Posterior vena cava (tissue), 2 donors: ENCODE data around the gene FGF18. TPM values are rescaled to one million over a fixed set of nuclear protein-coding genes. Genes with fewer than 3 reads are reported as not detected.

ENCODE experiments used
- DNase-seq: peaks from one replicate; pipeline ENCODE4 v3.0.0-alpha.2; 2020; ENCODE audit warnings: low spot score
- intact Hi-C, 2 donors: fragments of 100-400 bp; cut with DNase I; formaldehyde crosslinking; loops; one replicate each; pipeline versions ENCODE4 v1.14.1 to v1.14.2; 2022 to 2023
- total RNA-seq, 2 donors: library from RNA; stranded (reverse); fragmentation: NEBNext Ultra II Directional; extraction: Animal tissue kit (Norgen Biotek cat#: 25700); gene quantifications; one replicate each; pipeline ENCODE4 v1.2.1, GENCODE V29; 2021
- donor health status: DM: yes; HTN: yes; CAD: no.
- donor health status: DM: yes; HTN: yes; CAD: no.

Gene FGF18
- total RNA-seq, 2 donors from 2014 or later, result 6.6 to 11.5 TPM

DNA sequence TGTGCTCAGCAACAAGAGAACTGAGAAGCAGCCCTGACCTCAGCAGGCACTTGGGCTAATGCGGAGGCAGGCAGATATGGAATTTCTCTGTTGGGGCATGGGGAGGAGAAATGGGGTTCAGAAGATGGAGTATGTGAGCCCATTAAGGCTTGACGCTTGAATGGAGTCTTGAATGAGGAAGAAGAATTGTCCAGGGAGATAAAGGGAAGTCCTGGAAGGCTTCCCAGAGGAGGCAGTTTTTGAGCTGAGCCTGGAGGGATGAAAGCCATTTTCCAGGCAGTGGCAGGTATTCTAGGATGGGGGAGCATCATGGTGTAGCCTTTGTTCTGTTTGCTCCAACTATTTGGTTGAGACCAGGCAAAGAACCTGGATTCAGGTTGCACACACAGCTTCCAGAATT is 34.5 kb downstream of the FGF18 start:
- no peak for DNase-seq
- intact Hi-C loops, result no loop called here

GRCh38 chr5:171454549-171454948 is 35.1 kb downstream of the FGF18 start:
- intact Hi-C loops, result no loop called here
- no peak for DNase-seq

- DNase-seq, result no peak
- intact Hi-C loops, result no loop called here
Measured at GRCh38 chr5:171455522-171455921, 36.1 kb downstream of the FGF18 start.

DNA sequence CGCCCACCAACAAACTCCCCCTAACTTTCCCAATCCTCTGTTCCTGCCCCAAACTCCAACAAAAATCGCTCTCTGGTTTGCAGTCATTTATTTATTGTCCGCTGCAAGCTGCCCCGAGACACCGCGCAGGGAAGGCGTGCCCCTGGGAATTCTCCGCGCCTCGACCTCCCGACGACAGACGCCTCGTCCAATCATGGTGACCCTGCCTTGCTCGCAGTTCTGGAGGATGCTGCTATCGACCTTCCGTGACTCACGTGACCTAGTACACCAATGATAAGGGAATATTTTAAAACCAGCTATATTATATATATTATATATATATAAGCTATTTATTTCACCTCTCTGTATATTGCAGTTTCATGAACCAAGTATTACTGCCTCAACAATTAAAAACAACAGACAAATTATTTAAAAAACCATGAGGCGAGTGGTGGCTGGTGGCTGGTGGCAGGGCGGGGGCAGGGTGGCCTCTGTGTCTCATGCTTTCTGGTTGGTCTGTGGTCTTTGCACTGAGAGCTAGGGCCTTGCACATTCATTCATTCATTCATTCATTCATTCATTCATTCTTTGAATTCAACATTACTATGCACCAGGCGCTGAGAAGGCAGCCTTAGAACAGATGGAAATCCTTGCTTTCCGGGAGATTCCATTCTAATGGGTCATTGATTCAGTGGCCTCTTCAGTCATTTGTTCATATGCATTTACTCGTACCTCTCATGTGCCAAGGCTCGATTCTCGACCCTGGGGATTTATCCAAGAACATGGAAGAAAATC is 37.9 kb downstream of the FGF18 start:
- no peak for DNase-seq
- intact Hi-C loops, result no loop called here

GRCh38 chr5:171459839-171460238 is 40.4 kb downstream of the FGF18 start:
- DNase-seq, result no peak
- intact Hi-C loops, result no loop called here

- DNase-seq, result no peak
Measured at GRCh38 chr5:171462136-171462927, 42.9 kb downstream of the FGF18 start.

GRCh38 chr5:171462928-171463861 is 43.7 kb downstream of the FGF18 start:
- no peak for DNase-seq
- intact Hi-C loops, result no loop called here

More at GRCh38 chr5:171462136-171462927, 42.9 kb downstream of the FGF18 start:
- intact Hi-C loops, result no loop called here

DNA sequence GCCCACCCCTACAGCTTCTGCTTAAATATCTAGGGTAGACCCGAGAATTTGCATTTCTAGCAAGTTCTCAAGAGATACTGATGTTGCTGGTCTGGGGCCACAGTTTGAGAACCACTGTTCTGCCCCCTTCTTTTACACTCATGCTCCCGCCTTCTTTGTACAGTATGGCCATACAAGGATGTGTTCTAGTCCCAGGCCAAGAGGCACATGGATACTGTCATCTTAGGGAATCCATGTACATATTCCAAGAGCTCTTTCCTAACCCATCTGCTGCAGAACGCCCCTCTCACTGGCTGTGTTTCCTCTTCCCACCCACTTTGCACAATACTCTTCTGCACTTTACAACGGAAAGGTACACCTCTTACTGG is 44.4 kb downstream of the FGF18 start:
- intact Hi-C loops, result no loop called here
- DNase-seq, result no peak

GRCh38 chr5:171464829-171465228 is 45.4 kb downstream of the FGF18 start:
- intact Hi-C loops, result no loop called here
- DNase-seq, result no peak

- intact Hi-C loops, result no loop called here
- no peak for DNase-seq
Measured at GRCh38 chr5:171467107-171467506, 47.7 kb downstream of the FGF18 start.

DNA sequence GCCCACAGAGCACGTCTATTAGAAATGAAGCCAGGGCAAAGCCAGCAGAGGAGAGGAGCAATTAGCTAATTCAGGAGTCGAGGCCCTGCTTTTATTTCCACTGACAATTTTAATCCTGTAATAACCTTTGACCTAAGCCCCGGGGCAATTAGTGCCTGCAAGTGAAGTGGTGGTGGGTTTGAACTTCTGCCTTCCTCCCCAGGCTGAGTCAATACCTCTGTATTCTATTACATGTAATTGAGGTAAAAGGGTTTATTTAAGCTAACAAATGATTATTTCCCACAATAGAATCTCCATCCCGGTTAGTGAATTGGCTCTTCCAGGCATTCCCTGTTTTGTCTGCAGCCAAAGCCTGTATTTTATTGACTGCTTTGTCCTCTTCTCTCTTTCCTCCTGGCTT is 49.9 kb downstream of the FGF18 start:
- no peak for DNase-seq
- intact Hi-C loops, result no loop called here

GRCh38 chr5:171470420-171470819 is 51.0 kb downstream of the FGF18 start:
- intact Hi-C loops, result no loop called here
- DNase-seq, result no peak

GRCh38 chr5:171474230-171474813 is 54.9 kb downstream of the FGF18 start:
- intact Hi-C loops, result no loop called here
- DNase-seq, result peak; percentile 50

GRCh38 chr5:171475596-171475995 is 56.1 kb downstream of the FGF18 start:
- intact Hi-C loops, result no loop called here

GRCh38 chr5:171476701-171477100 is 57.3 kb downstream of the FGF18 start:
- intact Hi-C loops, result no loop called here
- no peak for DNase-seq

More at GRCh38 chr5:171475596-171475995, 56.1 kb downstream of the FGF18 start:
- no peak for DNase-seq

DNA sequence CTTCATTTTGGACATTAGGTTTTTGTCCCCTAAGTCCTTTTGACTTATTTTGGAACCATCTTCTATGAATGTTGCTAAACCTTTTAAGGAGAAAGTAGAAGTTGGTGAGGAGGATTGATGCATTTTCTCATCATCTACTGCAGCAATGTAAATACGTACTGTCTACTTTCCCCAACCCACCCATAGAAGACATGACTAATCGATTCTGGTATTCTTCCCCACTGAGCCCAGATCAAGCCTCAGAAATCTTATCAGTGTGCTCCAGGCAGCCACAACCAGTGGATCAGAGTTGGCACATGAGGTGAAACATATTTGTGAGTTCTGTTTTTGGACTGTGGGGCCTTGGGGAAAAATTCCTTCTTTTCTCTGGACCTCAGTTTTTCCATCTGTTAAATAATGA is 57.7 kb downstream of the FGF18 start:
- intact Hi-C loops, result no loop called here
- no peak for DNase-seq

DNA sequence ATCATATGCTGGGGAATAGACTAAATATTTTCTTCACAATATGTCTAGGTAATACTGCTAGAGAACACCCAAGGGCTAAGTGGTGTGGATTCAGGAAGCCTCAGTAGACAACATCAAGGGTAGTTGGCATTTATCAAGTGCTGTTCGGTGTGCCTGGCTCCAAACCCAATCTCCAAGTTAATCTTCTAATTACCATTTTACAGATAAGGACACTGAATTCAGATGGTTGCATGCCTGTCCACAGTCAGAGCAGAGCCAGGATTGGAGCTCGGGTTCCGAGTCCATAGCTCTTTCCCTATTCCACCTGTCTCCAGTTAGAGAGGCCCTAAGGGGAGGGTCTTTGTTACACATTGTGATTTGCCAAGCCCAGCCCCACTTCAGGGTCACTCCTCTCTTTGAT is 58.2 kb downstream of the FGF18 start:
- DNase-seq, result peak; percentile 32
- intact Hi-C loops, result no loop called here

DNA sequence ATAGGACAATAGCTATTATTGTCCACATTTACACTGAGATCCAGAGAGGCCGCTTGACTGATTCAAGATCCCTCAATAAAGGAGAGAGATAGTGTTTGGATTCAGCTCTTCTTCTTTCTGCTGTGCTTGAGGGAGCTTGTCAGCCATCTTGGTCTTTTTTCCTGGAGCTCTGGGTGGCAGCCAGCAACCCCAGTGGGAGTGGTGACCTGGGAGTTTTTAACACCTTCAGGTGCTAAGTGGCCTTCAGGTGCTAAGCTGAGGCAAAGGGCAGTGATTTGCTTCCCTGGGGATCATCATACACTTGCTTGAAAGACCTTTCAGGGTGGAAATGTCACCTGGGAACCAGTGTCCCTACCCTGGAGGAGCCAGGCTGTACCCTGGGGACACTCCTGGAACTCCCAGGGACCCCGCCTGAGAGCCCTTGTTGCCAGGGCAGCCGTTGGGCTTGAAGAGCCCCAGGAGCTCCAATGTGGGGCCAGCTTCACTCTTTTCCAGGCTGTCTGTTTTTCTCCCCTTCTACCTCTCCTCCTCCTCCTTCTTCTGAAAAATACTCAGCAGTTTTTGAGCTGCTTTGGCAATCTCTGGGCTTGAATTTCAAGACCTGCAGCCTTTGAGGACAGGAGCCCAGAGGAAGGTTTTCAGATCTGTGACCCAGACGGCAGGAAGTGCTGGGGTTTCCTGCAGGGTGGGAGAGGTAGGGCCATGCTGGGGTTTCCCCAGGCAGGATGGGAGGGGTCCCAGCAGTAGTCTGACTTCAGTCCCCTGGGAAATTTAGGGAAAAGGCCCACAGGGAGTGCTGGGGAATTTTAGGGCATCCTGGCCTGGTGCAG is 59.7 kb downstream of the FGF18 start:
- peak; percentile 58 for DNase-seq
- intact Hi-C loops, result no loop called here

- intact Hi-C loops, result no loop called here
Measured at GRCh38 chr5:171479776-171480125, 60.3 kb downstream of the FGF18 start.

More at GRCh38 chr5:171479776-171480125, 60.3 kb downstream of the FGF18 start:
- DNase-seq, result peak; percentile 51
